ENCODE measurements around the gene ITGAE.

ITGAE gene

DNA sequence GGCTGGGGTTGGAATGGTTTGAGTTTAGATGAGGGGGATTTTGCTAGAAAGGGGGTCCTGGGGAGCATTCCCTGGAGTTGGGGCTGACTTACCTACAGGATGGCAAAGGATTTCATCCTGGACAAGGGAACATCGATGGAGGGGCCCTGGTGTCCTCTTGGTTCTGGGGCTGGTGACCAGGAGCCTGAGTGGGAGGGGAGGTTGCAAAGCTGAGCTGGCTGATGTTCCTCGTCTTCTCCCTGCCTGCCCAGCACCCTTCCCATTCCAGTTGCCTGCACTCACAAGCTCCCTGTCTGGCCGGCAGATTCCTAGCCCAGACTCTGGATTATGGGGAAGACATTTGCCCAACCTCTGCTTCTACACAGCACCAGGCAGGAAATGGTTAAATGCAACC lies 37.2 kb downstream of the ITGAE start:
- TF ChIP-seq BACH2 (CRISPR knock-in tag; IDR thresholded peaks at IDR 0.05; ENCODE audit: borderline replicate concordance) (no peak), ZC3H10 (CRISPR knock-in tag; IDR thresholded peaks at IDR 0.05) (no peak), RARB (CRISPR knock-in tag; IDR thresholded peaks at IDR 0.05) (no peak), ESRRG (CRISPR knock-in tag; IDR thresholded peaks at IDR 0.05) (no peak), OSR1 (CRISPR knock-in tag; IDR thresholded peaks at IDR 0.05) (no peak), ZFP30 (CRISPR knock-in tag; IDR thresholded peaks at IDR 0.05) (no peak), ISL1 (CRISPR knock-in tag; IDR thresholded peaks at IDR 0.05) (no peak), ZNF8 (CRISPR knock-in tag; IDR thresholded peaks at IDR 0.05) (no peak), ZNF70 (CRISPR knock-in tag; IDR thresholded peaks at IDR 0.05) (no peak)
- TF ChIP-seq, protein P1, sequence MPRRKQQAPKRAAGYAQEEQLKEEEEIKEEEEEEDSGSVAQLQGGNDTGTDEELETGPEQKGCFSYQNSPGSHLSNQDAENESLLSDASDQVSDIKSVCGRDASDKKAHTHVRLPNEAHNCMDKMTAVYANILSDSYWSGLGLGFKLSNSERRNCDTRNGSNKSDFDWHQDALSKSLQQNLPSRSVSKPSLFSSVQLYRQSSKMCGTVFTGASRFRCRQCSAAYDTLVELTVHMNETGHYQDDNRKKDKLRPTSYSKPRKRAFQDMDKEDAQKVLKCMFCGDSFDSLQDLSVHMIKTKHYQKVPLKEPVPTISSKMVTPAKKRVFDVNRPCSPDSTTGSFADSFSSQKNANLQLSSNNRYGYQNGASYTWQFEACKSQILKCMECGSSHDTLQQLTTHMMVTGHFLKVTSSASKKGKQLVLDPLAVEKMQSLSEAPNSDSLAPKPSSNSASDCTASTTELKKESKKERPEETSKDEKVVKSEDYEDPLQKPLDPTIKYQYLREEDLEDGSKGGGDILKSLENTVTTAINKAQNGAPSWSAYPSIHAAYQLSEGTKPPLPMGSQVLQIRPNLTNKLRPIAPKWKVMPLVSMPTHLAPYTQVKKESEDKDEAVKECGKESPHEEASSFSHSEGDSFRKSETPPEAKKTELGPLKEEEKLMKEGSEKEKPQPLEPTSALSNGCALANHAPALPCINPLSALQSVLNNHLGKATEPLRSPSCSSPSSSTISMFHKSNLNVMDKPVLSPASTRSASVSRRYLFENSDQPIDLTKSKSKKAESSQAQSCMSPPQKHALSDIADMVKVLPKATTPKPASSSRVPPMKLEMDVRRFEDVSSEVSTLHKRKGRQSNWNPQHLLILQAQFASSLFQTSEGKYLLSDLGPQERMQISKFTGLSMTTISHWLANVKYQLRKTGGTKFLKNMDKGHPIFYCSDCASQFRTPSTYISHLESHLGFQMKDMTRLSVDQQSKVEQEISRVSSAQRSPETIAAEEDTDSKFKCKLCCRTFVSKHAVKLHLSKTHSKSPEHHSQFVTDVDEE (CRISPR knock-in tag; IDR thresholded peaks at IDR 0.05) = no peak
- TF ChIP-seq, protein P2, sequence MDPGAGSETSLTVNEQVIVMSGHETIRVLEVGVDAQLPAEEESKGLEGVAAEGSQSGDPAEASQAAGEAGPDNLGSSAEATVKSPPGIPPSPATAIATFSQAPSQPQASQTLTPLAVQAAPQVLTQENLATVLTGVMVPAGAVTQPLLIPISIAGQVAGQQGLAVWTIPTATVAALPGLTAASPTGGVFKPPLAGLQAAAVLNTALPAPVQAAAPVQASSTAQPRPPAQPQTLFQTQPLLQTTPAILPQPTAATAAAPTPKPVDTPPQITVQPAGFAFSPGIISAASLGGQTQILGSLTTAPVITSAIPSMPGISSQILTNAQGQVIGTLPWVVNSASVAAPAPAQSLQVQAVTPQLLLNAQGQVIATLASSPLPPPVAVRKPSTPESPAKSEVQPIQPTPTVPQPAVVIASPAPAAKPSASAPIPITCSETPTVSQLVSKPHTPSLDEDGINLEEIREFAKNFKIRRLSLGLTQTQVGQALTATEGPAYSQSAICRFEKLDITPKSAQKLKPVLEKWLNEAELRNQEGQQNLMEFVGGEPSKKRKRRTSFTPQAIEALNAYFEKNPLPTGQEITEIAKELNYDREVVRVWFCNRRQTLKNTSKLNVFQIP (CRISPR knock-in tag; IDR thresholded peaks at IDR 0.05; ENCODE audit: borderline replicate concordance, low read depth) = no peak
- no peak for ATAC-seq

GRCh38 chr17:3762922-3763776 lies 37.8 kb downstream of the ITGAE start:
- ATAC-seq = no peak
- no peak for TF ChIP-seq TCF4 (CRISPR knock-in tag; IDR thresholded peaks at IDR 0.05; ENCODE audit: borderline replicate concordance)
- no peak for TF ChIP-seq ZNF565 (CRISPR knock-in tag; conservative IDR thresholded peaks at IDR 0.05; ENCODE audit: low read depth)

- no peak for ATAC-seq
- TF ChIP-seq ISL1 (CRISPR knock-in tag; IDR thresholded peaks at IDR 0.05) (no peak), BACH2 (CRISPR knock-in tag; IDR thresholded peaks at IDR 0.05; ENCODE audit: borderline replicate concordance) (no peak), ZNF70 (CRISPR knock-in tag; IDR thresholded peaks at IDR 0.05) (no peak)
Observed at GRCh38 chr17:3761918-3762380, 39.0 kb downstream of the ITGAE start.

DNA sequence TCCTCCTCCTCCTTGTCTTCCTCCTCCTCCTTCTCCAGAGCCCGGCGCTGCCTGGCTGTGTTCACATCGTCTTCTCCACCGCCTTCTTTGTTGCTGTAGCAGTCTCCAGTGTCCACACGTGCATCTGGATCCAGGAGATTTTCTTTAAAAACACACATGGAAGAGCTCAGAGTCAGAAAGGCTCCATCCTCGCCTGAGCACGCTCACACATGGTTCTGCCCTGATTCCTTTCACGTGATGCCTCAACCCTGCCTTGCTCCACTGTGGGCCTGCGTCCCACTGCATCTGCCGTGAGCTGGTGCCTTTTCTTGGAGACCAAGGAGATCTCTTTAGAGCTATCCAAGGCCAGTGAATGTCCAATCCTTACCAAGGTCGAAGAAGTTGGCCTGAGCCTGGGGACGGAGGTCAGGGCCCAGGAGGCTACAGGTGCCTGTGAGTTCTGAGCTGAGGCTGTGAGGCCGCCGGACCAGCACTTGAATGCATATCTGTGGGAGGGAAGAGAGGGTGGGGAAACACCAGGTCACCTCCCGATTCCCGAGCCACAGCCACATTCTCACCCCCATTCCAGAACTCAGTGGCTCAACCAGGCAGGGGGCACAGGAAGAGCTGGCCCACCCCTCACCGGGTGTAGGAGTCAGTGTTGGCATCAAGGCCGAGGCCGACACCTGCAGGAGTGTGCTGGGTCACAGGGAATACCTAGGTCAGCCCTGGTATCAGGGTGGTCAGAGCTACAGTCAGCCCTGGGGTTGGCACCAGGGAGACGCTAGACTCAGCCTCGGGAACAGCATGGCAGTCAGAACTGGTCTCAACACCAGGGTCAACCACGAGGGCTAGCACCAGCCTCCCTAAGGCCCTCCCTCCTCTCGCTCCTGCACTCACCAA lies 39.7 kb downstream of the ITGAE start:
- TF ChIP-seq PPARA (CRISPR knock-in tag; IDR thresholded peaks at IDR 0.05; ENCODE audit: borderline replicate concordance) (no peak), ISL1 (CRISPR knock-in tag; IDR thresholded peaks at IDR 0.05) (no peak), GLIS3 (CRISPR knock-in tag; IDR thresholded peaks at IDR 0.05) (no peak)
- no peak for ATAC-seq

DNA sequence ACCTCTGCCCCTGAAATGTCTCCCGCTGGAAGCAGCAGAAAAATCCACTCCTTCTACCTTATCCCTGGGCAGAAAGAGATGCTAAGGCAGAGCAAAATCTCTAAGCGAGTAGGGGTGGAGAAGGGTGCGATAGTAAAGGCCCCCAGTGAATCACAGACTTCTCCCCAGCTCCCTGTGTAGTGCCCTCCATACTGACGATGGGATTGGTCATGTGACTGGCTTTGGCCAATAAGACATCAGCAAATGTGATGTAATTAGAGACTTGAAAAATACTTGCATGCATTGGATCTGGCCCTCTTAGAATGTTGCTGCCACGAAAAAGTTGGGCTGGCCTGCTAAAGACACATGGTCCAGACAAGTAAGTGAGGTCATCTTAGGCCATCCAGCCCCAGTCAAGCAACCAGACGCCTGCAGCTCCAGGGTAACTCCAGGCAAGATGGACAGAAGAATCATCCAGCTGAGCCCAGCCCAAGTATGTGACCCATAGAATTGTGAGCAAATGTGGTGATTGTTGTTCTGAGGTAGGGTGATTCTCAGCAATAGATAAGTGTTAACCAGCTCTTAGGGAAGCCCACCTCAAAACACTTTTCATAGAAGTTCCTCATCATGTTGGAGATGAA lies 41.3 kb downstream of the ITGAE start:
- TF ChIP-seq, protein P1 (CRISPR knock-in tag; IDR thresholded peaks at IDR 0.05) = no peak
- ATAC-seq = no peak
